Measurements from ENCODE around the gene SCFD2. TPM values are rescaled to one million over a fixed set of nuclear protein-coding genes. Genes with fewer than 3 reads are reported as not detected.

SCFD2 gene
- total RNA-seq, 2 donors from 2014 or later = 16.8 to 30.5 TPM

- no peaks in the 10 kb centered on the region for H3K9me3 Mint-ChIP-seq
- peaks cover 6% of the 10 kb centered on the region for H3K4me1 Mint-ChIP-seq
- H3K27ac Mint-ChIP-seq = no peak overlapping the region
- no peaks in the 10 kb centered on the region for H3K36me3 Mint-ChIP-seq (ENCODE audit: low read depth)
- no peak overlapping the region for H3K4me3 Mint-ChIP-seq
- no peaks in the 10 kb centered on the region for H3K27me3 Mint-ChIP-seq
- no peak for ATAC-seq (replicated peaks)
Measured at GRCh38 chr4:53019485-53020382, 346.1 kb downstream of the SCFD2 start.

- Mint-ChIP-seq H3K9me3 (no peaks in the 10 kb centered on the region), H3K36me3 (ENCODE audit: low read depth) (no peaks in the 10 kb centered on the region), H3K27ac (no peak overlapping the region), H3K4me3 (no peak overlapping the region), H3K27me3 (no peaks in the 10 kb centered on the region), H3K4me1 (peaks cover 6% of the 10 kb centered on the region)
- no peak for ATAC-seq (replicated peaks)
Measured at GRCh38 chr4:53018471-53018870, 347.4 kb downstream of the SCFD2 start.

GRCh38 chr4:53016099-53016820 is 349.6 kb downstream of the SCFD2 start:
- Mint-ChIP-seq H3K9me3 (no peaks in the 10 kb centered on the region), H3K36me3 (ENCODE audit: low read depth) (no peaks in the 10 kb centered on the region), H3K27me3 (no peaks in the 10 kb centered on the region), H3K27ac (no peak overlapping the region), H3K4me3 (no peak overlapping the region), H3K4me1 (peaks cover 11% of the 10 kb centered on the region)
- no peak for ATAC-seq (replicated peaks)

GRCh38 chr4:53015681-53016080 is 350.2 kb downstream of the SCFD2 start:
- Mint-ChIP-seq H3K9me3 (no peaks in the 10 kb centered on the region), H3K36me3 (ENCODE audit: low read depth) (no peaks in the 10 kb centered on the region), H3K27me3 (no peaks in the 10 kb centered on the region), H3K4me3 (no peak overlapping the region), H3K4me1 (peaks cover 10% of the 10 kb centered on the region), H3K27ac (no peak overlapping the region)
- no peak for ATAC-seq (replicated peaks)

- no peak overlapping the region for H3K4me3 Mint-ChIP-seq
- H3K9me3 Mint-ChIP-seq = no peaks in the 10 kb centered on the region
- H3K27me3 Mint-ChIP-seq = no peaks in the 10 kb centered on the region
- no peak overlapping the region for H3K27ac Mint-ChIP-seq
- H3K4me1 Mint-ChIP-seq = peaks cover 10% of the 10 kb centered on the region
- no peak for ATAC-seq (replicated peaks)
- H3K36me3 Mint-ChIP-seq (ENCODE audit: low read depth) = no peaks in the 10 kb centered on the region
Measured at GRCh38 chr4:53014881-53015280, 351.0 kb downstream of the SCFD2 start.

- H3K27ac Mint-ChIP-seq = no peak overlapping the region
- H3K4me3 Mint-ChIP-seq = no peak overlapping the region
- H3K4me1 Mint-ChIP-seq = peaks cover 10% of the 10 kb centered on the region
- no peak for ATAC-seq (replicated peaks)
- no peaks in the 10 kb centered on the region for H3K9me3 Mint-ChIP-seq
- no peaks in the 10 kb centered on the region for H3K36me3 Mint-ChIP-seq (ENCODE audit: low read depth)
- no peaks in the 10 kb centered on the region for H3K27me3 Mint-ChIP-seq
Measured at GRCh38 chr4:53013873-53014775, 351.7 kb downstream of the SCFD2 start.

- ATAC-seq (replicated peaks) = peak; percentile 51
- H3K36me3 Mint-ChIP-seq (ENCODE audit: low read depth) = no peaks in the 10 kb centered on the region
- peaks cover 10% of the 10 kb centered on the region for H3K4me1 Mint-ChIP-seq
- H3K27me3 Mint-ChIP-seq = no peaks in the 10 kb centered on the region
- H3K27ac Mint-ChIP-seq = peak overlapping the region; percentile 70
- peak overlapping the region; percentile 43 for H3K4me3 Mint-ChIP-seq
- H3K9me3 Mint-ChIP-seq = no peaks in the 10 kb centered on the region
Measured at GRCh38 chr4:53012738-53013137, 353.1 kb downstream of the SCFD2 start.

GRCh38 chr4:53011259-53011905 is 354.5 kb downstream of the SCFD2 start:
- H3K9me3 Mint-ChIP-seq = no peaks in the 10 kb centered on the region
- no peak overlapping the region for H3K4me3 Mint-ChIP-seq
- H3K36me3 Mint-ChIP-seq (ENCODE audit: low read depth) = no peaks in the 10 kb centered on the region
- H3K4me1 Mint-ChIP-seq = peaks cover 10% of the 10 kb centered on the region
- no peak for ATAC-seq (replicated peaks)
- no peaks in the 10 kb centered on the region for H3K27me3 Mint-ChIP-seq
- no peak overlapping the region for H3K27ac Mint-ChIP-seq

GRCh38 chr4:53010318-53010717 is 355.5 kb downstream of the SCFD2 start:
- Mint-ChIP-seq H3K9me3 (no peaks in the 10 kb centered on the region), H3K27ac (no peak overlapping the region), H3K4me1 (peaks cover 10% of the 10 kb centered on the region), H3K27me3 (no peaks in the 10 kb centered on the region), H3K4me3 (no peak overlapping the region), H3K36me3 (ENCODE audit: low read depth) (no peaks in the 10 kb centered on the region)
- no peak for ATAC-seq (replicated peaks)

- no peak for ATAC-seq (replicated peaks)
- Mint-ChIP-seq H3K27ac (no peak overlapping the region), H3K36me3 (ENCODE audit: low read depth) (no peaks in the 10 kb centered on the region), H3K4me1 (peaks cover 10% of the 10 kb centered on the region), H3K27me3 (no peaks in the 10 kb centered on the region), H3K9me3 (no peaks in the 10 kb centered on the region), H3K4me3 (no peak overlapping the region)
Measured at GRCh38 chr4:53009824-53010223, 356.0 kb downstream of the SCFD2 start.

- Mint-ChIP-seq H3K27ac (no peak overlapping the region), H3K36me3 (ENCODE audit: low read depth) (no peaks in the 10 kb centered on the region), H3K4me1 (peaks cover 1% of the 10 kb centered on the region), H3K4me3 (no peak overlapping the region), H3K27me3 (no peaks in the 10 kb centered on the region), H3K9me3 (no peaks in the 10 kb centered on the region)
- ATAC-seq (replicated peaks) = no peak
Measured at GRCh38 chr4:53007024-53007423, 358.8 kb downstream of the SCFD2 start.

GRCh38 chr4:53005808-53006207 is 360.1 kb downstream of the SCFD2 start:
- H3K4me3 Mint-ChIP-seq = no peak overlapping the region
- H3K4me1 Mint-ChIP-seq = no peaks in the 10 kb centered on the region
- H3K9me3 Mint-ChIP-seq = no peaks in the 10 kb centered on the region
- no peak overlapping the region for H3K27ac Mint-ChIP-seq
- no peaks in the 10 kb centered on the region for H3K36me3 Mint-ChIP-seq (ENCODE audit: low read depth)
- H3K27me3 Mint-ChIP-seq = no peaks in the 10 kb centered on the region
- no peak for ATAC-seq (replicated peaks)

- no peaks in the 10 kb centered on the region for H3K9me3 Mint-ChIP-seq
- no peaks in the 10 kb centered on the region for H3K36me3 Mint-ChIP-seq (ENCODE audit: low read depth)
- H3K27ac Mint-ChIP-seq = no peak overlapping the region
- H3K27me3 Mint-ChIP-seq = no peaks in the 10 kb centered on the region
- H3K4me3 Mint-ChIP-seq = no peak overlapping the region
- ATAC-seq (replicated peaks) = no peak
- H3K4me1 Mint-ChIP-seq = no peaks in the 10 kb centered on the region
Measured at GRCh38 chr4:53005149-53005546, 360.7 kb downstream of the SCFD2 start.
